ENCODE results near the gene TEAD3.

Gene TEAD3

GRCh38 chr6:35448191-35448590 lies 48.7 kb downstream of the TEAD3 start:
- in situ Hi-C loops (cut with HindIII; ENCODE audit: low sequenced_read_pairs) = no loop called here
- TF ChIP-seq, protein P1, sequence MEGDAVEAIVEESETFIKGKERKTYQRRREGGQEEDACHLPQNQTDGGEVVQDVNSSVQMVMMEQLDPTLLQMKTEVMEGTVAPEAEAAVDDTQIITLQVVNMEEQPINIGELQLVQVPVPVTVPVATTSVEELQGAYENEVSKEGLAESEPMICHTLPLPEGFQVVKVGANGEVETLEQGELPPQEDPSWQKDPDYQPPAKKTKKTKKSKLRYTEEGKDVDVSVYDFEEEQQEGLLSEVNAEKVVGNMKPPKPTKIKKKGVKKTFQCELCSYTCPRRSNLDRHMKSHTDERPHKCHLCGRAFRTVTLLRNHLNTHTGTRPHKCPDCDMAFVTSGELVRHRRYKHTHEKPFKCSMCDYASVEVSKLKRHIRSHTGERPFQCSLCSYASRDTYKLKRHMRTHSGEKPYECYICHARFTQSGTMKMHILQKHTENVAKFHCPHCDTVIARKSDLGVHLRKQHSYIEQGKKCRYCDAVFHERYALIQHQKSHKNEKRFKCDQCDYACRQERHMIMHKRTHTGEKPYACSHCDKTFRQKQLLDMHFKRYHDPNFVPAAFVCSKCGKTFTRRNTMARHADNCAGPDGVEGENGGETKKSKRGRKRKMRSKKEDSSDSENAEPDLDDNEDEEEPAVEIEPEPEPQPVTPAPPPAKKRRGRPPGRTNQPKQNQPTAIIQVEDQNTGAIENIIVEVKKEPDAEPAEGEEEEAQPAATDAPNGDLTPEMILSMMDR (IDR thresholded peaks at IDR 0.05; ENCODE audit: low read depth, low read length, missing control alignments) = no peak
- no peak for DNase-seq (ENCODE audit: low read depth)
- H3K4me3 ChIP-seq (ENCODE audit: low read depth, low read length) = no peak overlapping the region

DNA sequence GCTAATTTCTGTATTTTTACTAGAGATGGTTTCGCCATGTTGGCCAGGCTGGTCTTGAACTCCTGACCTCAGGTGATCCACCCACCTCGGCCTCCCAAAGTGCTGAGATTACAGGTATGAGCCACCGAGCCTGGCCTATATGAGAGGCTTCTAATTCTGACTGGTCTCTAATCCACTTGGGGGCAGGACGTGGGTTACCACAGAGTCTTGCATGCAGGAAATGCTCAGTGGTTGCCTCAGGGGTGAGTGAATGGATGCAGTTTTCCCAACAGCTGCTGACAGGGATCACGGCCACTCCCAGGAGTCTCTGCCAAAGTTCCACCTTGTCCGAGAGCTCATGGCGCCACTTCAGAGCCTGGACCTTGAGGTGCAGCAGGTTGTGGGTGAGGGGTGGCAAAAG lies 51.2 kb downstream of the TEAD3 start:
- TF ChIP-seq, protein P1 (IDR thresholded peaks at IDR 0.05; ENCODE audit: low read depth, low read length, missing control alignments) = no peak
- DNase-seq (ENCODE audit: low read depth) = no peak
- in situ Hi-C loops (cut with HindIII; ENCODE audit: low sequenced_read_pairs) = no loop called here
- no peak overlapping the region for H3K4me3 ChIP-seq (ENCODE audit: low read depth, low read length)

DNA sequence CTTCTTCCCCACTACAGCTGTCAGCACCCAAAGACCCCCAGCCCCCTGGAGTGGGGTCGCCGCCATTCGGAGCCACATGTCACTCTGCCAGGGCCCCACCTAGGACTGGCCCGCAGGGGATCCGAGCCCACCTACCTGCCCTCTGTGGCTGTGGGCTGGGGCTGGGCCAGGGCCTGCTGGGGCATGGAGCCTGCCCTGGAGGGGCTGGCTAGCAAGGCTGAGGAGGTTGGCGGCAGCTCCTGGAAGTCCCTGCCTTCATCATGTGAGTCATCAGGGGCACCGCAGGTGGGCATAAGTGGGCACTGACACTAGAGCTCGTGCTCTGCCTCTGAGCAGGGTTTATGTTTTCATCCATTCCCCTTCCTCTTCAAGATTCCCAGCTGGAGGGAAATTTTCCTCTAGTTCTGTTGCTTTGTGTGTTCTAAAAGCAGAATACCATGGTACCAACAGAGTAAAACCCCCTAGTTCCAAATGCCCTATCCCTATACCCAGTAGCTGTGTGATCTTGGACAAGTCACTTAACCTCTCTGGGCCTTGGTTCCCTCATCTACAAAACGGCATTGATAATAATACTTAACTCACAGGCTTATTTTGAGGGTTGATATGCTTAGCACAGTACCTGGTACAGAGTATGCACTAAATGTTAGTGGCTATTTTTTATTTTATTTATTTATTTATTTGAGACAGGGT lies 53.4 kb downstream of the TEAD3 start:
- DNase-seq (ENCODE audit: low read depth) = no peak

GRCh38 chr6:35442693-35443092 lies 54.2 kb downstream of the TEAD3 start:
- TF ChIP-seq, protein P1 (IDR thresholded peaks at IDR 0.05; ENCODE audit: low read depth, low read length, missing control alignments) = no peak
- in situ Hi-C loops (cut with HindIII; ENCODE audit: low sequenced_read_pairs) = loop anchor here (5.0 kb wide), 1 partner anchor 100 kb away; the partner anchor contains the start of gene PPARD

More for the DNA sequence above, 53.4 kb downstream of the TEAD3 start:
- H3K4me3 ChIP-seq (ENCODE audit: low read depth, low read length) = no peak overlapping the region
- TF ChIP-seq, protein P1 (IDR thresholded peaks at IDR 0.05; ENCODE audit: low read depth, low read length, missing control alignments) = no peak
- in situ Hi-C loops (cut with HindIII; ENCODE audit: low sequenced_read_pairs) = loop anchor here (5.0 kb wide), 1 partner anchor 101 kb away; the partner anchor contains the start of gene PPARD

DNA sequence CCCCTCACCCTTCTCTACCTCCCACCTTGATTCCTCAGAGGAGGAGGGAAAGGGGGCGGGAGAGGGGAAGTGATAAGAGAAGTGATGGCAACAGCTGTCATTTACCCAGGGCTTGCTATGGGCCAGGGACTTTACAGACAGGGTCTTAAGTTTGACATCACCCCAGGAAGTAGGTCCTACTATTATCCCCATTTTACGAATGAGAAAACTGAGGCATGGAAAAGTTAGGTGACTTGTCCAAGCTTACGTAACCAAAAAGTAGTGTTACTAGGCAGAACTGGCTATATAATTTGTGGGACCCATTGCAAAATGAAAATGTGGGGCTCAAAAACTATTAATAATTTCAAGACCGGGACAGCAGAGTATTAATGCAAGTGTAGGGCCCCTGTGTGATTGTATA lies 55.2 kb downstream of the TEAD3 start:
- no peak for DNase-seq (ENCODE audit: low read depth)
- in situ Hi-C loops (cut with HindIII; ENCODE audit: low sequenced_read_pairs) = loop anchor here (5.0 kb wide), 1 partner anchor 99 kb away; the partner anchor contains the start of gene PPARD
- TF ChIP-seq, protein P1 (IDR thresholded peaks at IDR 0.05; ENCODE audit: low read depth, low read length, missing control alignments) = no peak
- H3K4me3 ChIP-seq (ENCODE audit: low read depth, low read length) = no peak overlapping the region

More at GRCh38 chr6:35442693-35443092, 54.2 kb downstream of the TEAD3 start:
- DNase-seq (ENCODE audit: low read depth) = no peak
- no peak overlapping the region for H3K4me3 ChIP-seq (ENCODE audit: low read depth, low read length)

DNA sequence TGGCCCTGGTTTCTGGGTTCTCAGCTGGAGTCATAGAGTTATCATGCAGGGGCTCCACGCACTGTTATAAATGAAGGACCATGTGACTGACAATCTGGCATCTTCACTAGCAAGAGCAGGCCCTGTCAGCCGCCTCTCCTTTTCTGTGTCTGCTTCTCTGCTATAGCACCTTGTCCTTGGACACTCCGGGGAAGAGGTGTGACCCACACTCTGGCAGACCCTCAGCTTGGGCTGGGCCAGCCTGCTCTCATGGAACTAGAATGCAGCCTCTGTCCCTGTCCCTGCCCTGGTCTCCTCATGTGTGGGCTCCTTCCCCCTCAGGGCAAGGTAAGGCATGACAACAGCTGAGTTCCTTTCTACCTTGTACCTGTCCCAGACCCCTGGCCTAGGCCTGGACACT lies 55.7 kb downstream of the TEAD3 start:
- TF ChIP-seq, protein P1 (IDR thresholded peaks at IDR 0.05; ENCODE audit: low read depth, low read length, missing control alignments) = no peak
- in situ Hi-C loops (cut with HindIII; ENCODE audit: low sequenced_read_pairs) = loop anchor here (5.0 kb wide), 1 partner anchor 99 kb away; the partner anchor contains the start of gene PPARD
- DNase-seq (ENCODE audit: low read depth) = no peak
- H3K4me3 ChIP-seq (ENCODE audit: low read depth, low read length) = no peak overlapping the region
